Common myeloid progenitor, CD34-positive (primary cell): ENCODE data around the gene PRR36.
A peak's percentile ranks its signal among the peaks of the same experiment; 100 is the strongest.

Source experiments
- CTCF ChIA-PET: fragments of 350-600 bp; sonication (Branson Sonifier 250); formaldehyde crosslinking; loops from one replicate; lab custom pipeline; 2021; ENCODE audit warnings: antibody characterized with exemption; lab: Charles Lee
- POLR2A ChIA-PET: fragments of 350-600 bp; sonication (Branson Sonifier 250); formaldehyde crosslinking; loops from one replicate; lab custom pipeline; 2021; ENCODE audit warnings: antibody characterized with exemption; lab: Charles Lee
- DNase-seq, 3 donors: peaks; one replicate each; pipeline versions ENCODE4 v3.0.0 to v3.0.0-alpha.2; 2013
- H3K27ac ChIP-seq, 2 experiments: 1 replicate in 1 of 2; 2 replicates in 1 of 2; pipeline ENCODE4 v1.7.0; 2013; ENCODE audit warnings: inconsistent platforms in 2 of 2, low read length in 2 of 2, mild to moderate bottlenecking in 2 of 2, low read depth in 1 of 2, moderate library complexity in 1 of 2; ENCODE audit not compliant: severe bottlenecking in 2 of 2, insufficient read depth in 1 of 2, poor library complexity in 1 of 2
- H3K27me3 ChIP-seq, 5 experiments: replicated peaks in 2 of 5; 1 replicate in 3 of 5; 2 replicates in 2 of 5; pipeline versions ENCODE4 v1.6.1 to v1.7.0; 2013; ENCODE audit warnings: low read length in 4 of 5, mild to moderate bottlenecking in 2 of 5, moderate library complexity in 2 of 5, inconsistent platforms in 1 of 5; ENCODE audit not compliant: insufficient read depth in 5 of 5, control insufficient read depth in 4 of 5
- H3K36me3 ChIP-seq, 4 experiments: 1 replicate in 2 of 4; 2 replicates in 2 of 4; pipeline versions ENCODE4 v1.6.1 to v1.7.0; 2013; ENCODE audit warnings: low read length in 3 of 4, control low read depth in 1 of 4, mild to moderate bottlenecking in 1 of 4; ENCODE audit not compliant: control insufficient read depth in 4 of 4, insufficient read depth in 4 of 4
- H3K4me1 ChIP-seq, 4 experiments: 1 replicate in 3 of 4; 2 replicates in 1 of 4; pipeline versions ENCODE4 v1.6.1 to v1.7.1; 2013; ENCODE audit warnings: low read length in 3 of 4, mild to moderate bottlenecking in 3 of 4, control low read depth in 1 of 4, inconsistent platforms in 1 of 4, moderate library complexity in 1 of 4; ENCODE audit not compliant: control insufficient read depth in 4 of 4, insufficient read depth in 4 of 4; ENCODE audit errors: control extremely low read depth in 1 of 4
- H3K4me3 ChIP-seq, 7 experiments: 1 replicate in 4 of 7; 2 replicates in 3 of 7; pipeline versions ENCODE4 v1.5.1 to v1.7.0; 2013; ENCODE audit warnings: mild to moderate bottlenecking in 7 of 7, low read length in 6 of 7, moderate library complexity in 6 of 7, inconsistent platforms in 2 of 7, low read depth in 2 of 7, control low read depth in 1 of 7; ENCODE audit not compliant: insufficient read depth in 4 of 7, control insufficient read depth in 1 of 7; ENCODE audit errors: extremely low read depth in 1 of 7
- H3K9me3 ChIP-seq, 5 experiments: 1 replicate in 4 of 5; 2 replicates in 1 of 5; pipeline versions ENCODE4 v1.6.1 to v1.7.1; 2013; ENCODE audit warnings: low read length in 4 of 5, mild to moderate bottlenecking in 2 of 5, inconsistent platforms in 1 of 5, low read depth in 1 of 5, moderate library complexity in 1 of 5; ENCODE audit not compliant: control insufficient read depth in 4 of 5, insufficient read depth in 2 of 5; ENCODE audit errors: control extremely low read depth in 1 of 5
- WGBS: methylation state at CpG from one replicate; pipeline ENCODE4 v1.1.5; 2013; ENCODE audit not compliant: insufficient coverage; 5-methylcytosine and 5-hydroxymethylcytosine counted together

Gene PRR36

DNA sequence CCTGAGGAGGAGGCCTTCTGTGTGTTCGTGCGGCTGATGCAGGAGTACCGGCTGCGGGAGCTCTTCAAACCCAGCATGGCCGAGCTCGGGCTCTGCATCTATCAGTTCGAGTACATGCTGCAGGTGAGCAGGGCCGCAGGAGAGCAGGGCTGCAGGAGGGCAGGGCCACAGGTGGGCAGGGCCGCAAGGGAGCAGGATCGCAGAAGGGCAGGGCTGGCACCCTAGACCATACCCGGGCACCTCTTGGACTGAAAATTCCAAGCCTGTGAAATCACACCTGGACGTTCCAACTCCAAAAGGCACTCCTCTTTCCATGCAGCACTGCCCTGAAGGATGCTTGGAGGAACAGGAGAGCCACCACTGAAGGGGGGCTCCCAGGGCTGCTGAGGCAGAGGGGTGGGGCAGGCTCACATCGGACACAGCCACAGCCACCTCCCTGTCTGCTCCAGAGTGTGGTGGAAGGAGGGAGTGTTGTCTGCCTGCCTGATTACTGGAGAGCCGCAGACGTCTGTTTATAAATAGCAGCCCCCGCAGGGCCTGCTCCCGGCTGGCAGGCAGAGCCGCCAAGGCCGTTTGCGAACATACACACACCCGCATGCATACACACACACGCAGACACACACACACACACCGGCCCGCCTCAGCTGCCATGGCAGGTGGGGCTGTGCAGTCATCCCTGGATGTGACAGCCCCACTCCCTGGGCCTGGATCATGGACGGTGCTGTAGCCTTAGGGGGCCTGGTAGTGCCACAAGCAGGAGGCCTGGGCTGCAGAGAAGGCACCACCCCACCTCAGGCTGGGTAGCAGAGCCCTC lies 24.0 kb downstream of the PRR36 start:
- WGBS, result 96% methylated on average over 15 of the region's 25 CpGs
- DNase-seq, result peak in 1 of 3 donors; percentile 15
- Histone ChIP-seq H3K4me3 (no peak overlapping the region), H3K27ac (no peak overlapping the region), H3K9me3 (no peaks in the 10 kb centered on the region), H3K36me3 (no peaks in the 10 kb centered on the region), H3K27me3 (no peaks in the 10 kb centered on the region), H3K4me1 (peaks cover 0 to 7% (median 5%) of the 10 kb centered on the region in 4 experiments)
- POLR2A ChIA-PET, result no interaction called here
- CTCF ChIA-PET, result interaction anchor here (0.8 to 1.3 kb wide), 3 partner anchors 12 to 24 kb away, joined by 4 read pairs; no protein-coding TSS in a partner anchor

DNA sequence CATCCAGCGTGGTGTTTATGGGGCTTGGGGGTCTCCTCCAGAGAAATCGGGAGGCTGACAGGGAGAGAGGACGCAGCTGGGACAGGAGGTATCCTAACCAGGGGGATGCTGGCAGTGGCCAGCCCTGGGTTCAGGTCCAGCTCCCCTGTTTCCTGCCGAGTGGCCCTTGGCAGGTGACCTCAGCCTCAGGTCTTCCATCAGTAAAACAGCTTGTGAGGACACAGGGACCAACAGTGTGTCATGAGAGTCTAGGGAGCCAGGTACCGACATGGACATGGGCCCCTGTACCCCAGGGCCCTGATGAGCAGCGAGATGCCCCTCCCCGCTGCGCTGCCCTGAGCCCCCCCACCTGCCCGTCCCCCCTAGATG lies 24.6 kb downstream of the PRR36 start:
- DNase-seq, result no peak
- POLR2A ChIA-PET, result no interaction called here
- CTCF ChIA-PET, result interaction anchor here (0.8 kb wide), 1 partner anchor 12 kb away, joined by 4 read pairs; no protein-coding TSS in a partner anchor
- no peaks in the 10 kb centered on the region for H3K9me3 ChIP-seq
- H3K36me3 ChIP-seq, result no peaks in the 10 kb centered on the region
- peaks cover 0 to 7% (median 5%) of the 10 kb centered on the region in 4 experiments for H3K4me1 ChIP-seq
- H3K27ac ChIP-seq, result no peak overlapping the region
- H3K4me3 ChIP-seq, result no peak overlapping the region
- 98% methylated on average over 8 of the region's 9 CpGs for WGBS
- no peaks in the 10 kb centered on the region for H3K27me3 ChIP-seq

DNA sequence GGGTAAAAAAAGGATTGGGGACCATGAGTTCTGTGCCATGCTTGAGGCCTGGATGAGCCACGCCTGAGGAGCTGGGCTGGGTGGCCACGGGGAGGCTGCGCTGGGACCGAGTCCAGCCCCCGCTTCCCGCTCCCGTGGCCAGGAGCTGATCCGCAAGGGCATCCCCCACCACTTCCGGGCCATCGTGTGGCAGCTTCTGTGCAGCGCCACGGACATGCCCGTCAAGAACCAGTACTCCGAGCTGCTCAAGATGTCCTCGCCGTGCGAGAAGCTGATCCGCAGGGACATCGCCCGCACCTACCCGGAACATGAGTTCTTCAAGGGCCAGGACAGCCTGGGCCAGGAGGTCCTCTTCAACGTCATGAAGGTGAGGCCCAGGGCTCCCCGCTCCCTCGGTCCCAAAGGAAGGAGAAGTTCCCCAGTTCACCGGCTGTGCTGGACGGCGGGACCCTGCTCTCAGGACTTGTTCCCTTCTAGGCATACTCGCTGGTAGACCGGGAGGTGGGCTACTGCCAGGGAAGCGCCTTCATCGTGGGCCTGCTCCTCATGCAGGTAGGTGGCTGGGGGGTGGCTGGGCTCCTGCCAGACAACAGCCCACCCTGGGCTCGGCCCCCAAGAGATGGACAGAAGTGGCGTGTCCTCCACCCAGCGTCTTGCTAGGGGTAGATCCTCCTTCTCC lies 25.3 kb downstream of the PRR36 start:
- Histone ChIP-seq H3K4me1 (peaks cover 0 to 7% (median 5%) of the 10 kb centered on the region in 4 experiments), H3K27ac (no peak overlapping the region), H3K27me3 (no peaks in the 10 kb centered on the region), H3K4me3 (no peak overlapping the region), H3K9me3 (no peaks in the 10 kb centered on the region), H3K36me3 (no peaks in the 10 kb centered on the region)
- ChIA-PET POLR2A (no interaction called here), CTCF (interaction anchor here (1.1 to 1.2 kb wide), 2 partner anchors 9 to 20 kb away, joined by 3 to 4 read pairs; no protein-coding TSS in a partner anchor)
- no peak for DNase-seq
- 95% methylated on average over 31 of the region's 34 CpGs for WGBS

DNA sequence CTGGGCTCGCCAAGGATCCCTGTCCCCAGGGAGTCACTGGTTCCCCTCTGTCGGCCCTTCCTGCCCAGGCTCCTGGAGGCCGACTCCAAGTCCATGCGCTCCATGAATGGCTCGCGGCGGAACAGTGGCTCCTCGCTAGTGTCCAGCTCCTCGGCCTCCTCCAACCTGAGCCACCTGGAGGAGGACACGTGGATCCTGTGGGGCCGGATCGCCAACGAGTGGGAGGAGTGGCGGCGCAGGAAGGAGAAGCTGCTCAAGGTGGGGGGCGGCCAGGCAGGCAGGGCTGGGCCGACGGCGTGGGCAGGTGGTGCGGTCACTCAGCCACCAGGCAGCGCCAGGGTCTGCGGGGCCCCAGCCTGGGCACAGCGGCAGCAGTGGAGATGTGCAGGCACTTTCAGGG lies 26.5 kb downstream of the PRR36 start:
- Histone ChIP-seq H3K4me3 (no peak overlapping the region), H3K27ac (no peak overlapping the region), H3K9me3 (no peaks in the 10 kb centered on the region), H3K4me1 (no peaks in the 10 kb centered on the region), H3K27me3 (no peaks in the 10 kb centered on the region), H3K36me3 (no peaks in the 10 kb centered on the region)
- ChIA-PET CTCF (interaction anchor here (1.2 to 1.3 kb wide), 2 partner anchors 10 to 21 kb away, joined by 3 to 4 read pairs; no protein-coding TSS in a partner anchor), POLR2A (no interaction called here)
- DNase-seq, result no peak
- 94% methylated on average over 19 of the region's 23 CpGs for WGBS

DNA sequence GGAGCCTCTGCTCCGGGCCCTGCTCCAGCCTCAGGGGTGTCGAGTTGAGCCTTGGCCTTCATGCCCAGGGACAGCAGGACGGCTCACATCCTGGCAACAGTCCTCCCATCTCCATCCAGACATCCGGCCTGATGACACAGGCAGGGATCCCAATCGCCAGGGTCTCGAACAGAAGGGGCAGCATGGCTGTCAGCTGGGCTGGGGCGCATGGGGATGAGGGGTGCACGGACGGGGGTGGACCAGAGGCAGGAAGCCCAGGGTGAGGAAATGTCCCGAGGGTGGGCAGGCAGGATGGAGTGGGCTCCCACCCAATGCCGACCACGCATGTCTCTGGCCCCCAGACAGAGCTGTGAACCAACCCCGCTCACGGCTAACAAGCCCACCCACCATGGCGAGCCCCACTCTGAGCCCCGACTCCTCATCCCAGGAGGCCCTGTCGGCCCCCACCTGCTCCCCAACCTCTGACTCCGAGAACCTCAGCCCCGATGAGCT lies 28.0 kb downstream of the PRR36 start:
- Histone ChIP-seq H3K27ac (no peak overlapping the region), H3K36me3 (no peaks in the 10 kb centered on the region), H3K4me3 (no peak overlapping the region), H3K27me3 (no peaks in the 10 kb centered on the region), H3K4me1 (no peaks in the 10 kb centered on the region), H3K9me3 (no peaks in the 10 kb centered on the region)
- ChIA-PET POLR2A (no interaction called here), CTCF (no interaction called here)
- 92% methylated on average over 16 of the region's 19 CpGs for whole genome bisulfite sequencing
- no peak for DNase-seq

DNA sequence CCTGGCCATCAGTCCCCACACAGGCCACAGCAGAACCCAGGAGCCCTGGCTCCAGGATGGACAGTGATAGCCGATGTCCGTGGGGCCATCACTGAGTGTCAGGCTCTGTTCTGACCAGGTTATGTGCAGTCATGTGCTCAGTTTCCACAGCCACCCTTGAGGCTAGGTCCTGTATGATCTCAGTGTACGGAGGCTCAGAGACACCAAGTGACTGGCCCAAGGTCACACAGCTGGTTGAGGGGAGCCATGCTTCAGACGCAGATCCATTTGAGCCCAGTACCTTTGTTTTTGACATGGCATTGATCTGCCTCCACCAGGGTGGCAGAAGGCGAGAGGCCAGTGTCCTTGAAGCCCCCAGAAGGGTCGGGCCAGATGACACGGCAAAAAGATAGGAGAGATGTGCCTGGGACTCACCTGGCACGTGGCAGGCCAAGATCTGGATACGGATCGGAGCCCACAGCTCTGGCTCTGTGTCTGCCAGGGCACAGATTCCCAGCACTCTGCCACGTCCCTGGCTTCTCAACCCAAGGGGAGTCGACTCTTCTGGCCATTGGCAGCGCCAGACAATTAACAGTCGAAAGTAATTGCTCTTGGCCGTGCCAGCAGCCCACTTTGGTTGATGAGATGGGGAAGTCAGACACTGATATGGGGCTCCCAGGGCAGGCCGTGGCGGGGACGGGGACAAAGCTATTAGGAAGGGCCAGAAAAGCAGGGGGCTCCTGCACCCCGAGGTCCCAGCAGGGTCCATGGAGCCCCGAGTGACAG lies 28.6 kb downstream of the PRR36 start:
- Histone ChIP-seq H3K36me3 (no peaks in the 10 kb centered on the region), H3K4me1 (no peaks in the 10 kb centered on the region), H3K27ac (no peak overlapping the region), H3K27me3 (no peaks in the 10 kb centered on the region), H3K9me3 (peaks cover 0 to 2% (median 0%) of the 10 kb centered on the region in 5 experiments), H3K4me3 (no peak overlapping the region)
- ChIA-PET CTCF (no interaction called here), POLR2A (interaction anchor here (0.5 kb wide), 1 partner anchor 33 kb away, joined by 3 read pairs; no protein-coding TSS in a partner anchor)
- no peak for DNase-seq
- 95% methylated on average over 20 of the region's 20 CpGs for WGBS
